WTC11 (cell line): Measurements from ENCODE around the gene C15orf39.

ENCODE experiments used
- CTCF ChIP-seq: fragments of 200-600 bp; IDR thresholded peaks from 2 replicates; pipeline ENCODE4 v1.8.0; 2022; ENCODE audit warnings: antibody characterized with exemption
- E2F4 ChIP-seq: sonication (generic); formaldehyde crosslinking; IDR thresholded peaks from 2 replicates; pipeline ENCODE4 v1.8.1; 2022; ENCODE audit warnings: low read depth, mild to moderate bottlenecking, moderate library complexity, missing genetic modification reagents, borderline replicate concordance
- ELF4 ChIP-seq: sonication (generic); formaldehyde crosslinking; IDR thresholded peaks from 2 replicates; pipeline ENCODE4 v1.8.1; 2022; ENCODE audit warnings: low read depth, mild to moderate bottlenecking, moderate library complexity, missing genetic modification reagents
- ESRRA ChIP-seq: sonication (generic); formaldehyde crosslinking; IDR thresholded peaks from 2 replicates; pipeline ENCODE4 v1.8.1; 2022; ENCODE audit warnings: mild to moderate bottlenecking, missing genetic modification reagents, borderline replicate concordance
- JUN ChIP-seq: sonication (generic); formaldehyde crosslinking; IDR thresholded peaks from 2 replicates; pipeline ENCODE4 v1.8.0; 2023; ENCODE audit warnings: mild to moderate bottlenecking, missing genetic modification reagents
- TF ChIP-seq, protein P1 (sequence below): sonication (generic); formaldehyde crosslinking; IDR thresholded peaks from 2 replicates; pipeline ENCODE4 v1.8.0; 2022; ENCODE audit warnings: mild to moderate bottlenecking, missing genetic modification reagents

DNA sequence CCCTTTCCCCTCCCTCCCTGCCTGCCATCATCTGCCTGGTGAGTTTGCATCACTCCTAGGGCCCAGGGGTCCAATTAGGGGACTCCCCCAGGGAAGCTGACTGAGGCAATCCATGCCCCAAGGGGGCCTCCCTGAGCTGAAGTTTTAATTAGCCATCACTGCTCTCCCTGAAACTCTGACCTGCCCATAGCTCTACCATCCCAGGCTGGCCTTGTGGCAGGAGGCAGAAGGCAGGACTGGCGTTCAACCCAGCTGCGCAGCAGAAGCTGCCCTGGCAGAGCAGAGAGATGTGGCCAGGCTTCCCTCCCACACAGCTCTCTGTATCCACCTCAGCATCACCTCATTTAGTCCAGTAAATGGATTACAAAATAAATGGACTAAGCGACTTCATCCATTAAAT is 7.7 kb upstream of the C15orf39 start:
- TF ChIP-seq CTCF (no peak), E2F4 (no peak), JUN (no peak), ESRRA (CRISPR knock-in tag) (no peak), ELF4 (CRISPR knock-in tag) (no peak)
- TF ChIP-seq, protein P1, sequence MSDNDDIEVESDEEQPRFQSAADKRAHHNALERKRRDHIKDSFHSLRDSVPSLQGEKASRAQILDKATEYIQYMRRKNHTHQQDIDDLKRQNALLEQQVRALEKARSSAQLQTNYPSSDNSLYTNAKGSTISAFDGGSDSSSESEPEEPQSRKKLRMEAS, result no peak
